HCT116 (cell line): Measurements from ENCODE around the gene EIF4G3. TPM values are rescaled to one million over a fixed set of nuclear protein-coding genes. Genes with fewer than 3 reads are reported as not detected.

Experiments
- ATAC-seq: fragments of 200-7000 bp; cut with Tn5 transposase; 2 replicates; pipeline ENCODE4 v1.9.1; 2020; ENCODE audit warnings: mild to moderate bottlenecking, moderate library complexity
- BruUV-seq: library from RNA; stranded (reverse); fragments of 400-500 nt; replicated peaks from 2 replicates; lab custom pipeline; 2021; lab: Mats Ljungman, UMichigan
- CTCF ChIA-PET: fragments of 300-600 bp; sonication (Branson Sonifier 250); formaldehyde crosslinking; loops from one replicate; lab custom pipeline; 2021; ENCODE audit warnings: antibody characterized with exemption; lab: Charles Lee
- POLR2A ChIA-PET: fragments of 300-600, 350-600 bp; sonication (Branson Sonifier 250); formaldehyde crosslinking; loops from one replicate; lab custom pipeline; 2021; ENCODE audit warnings: antibody characterized with exemption; lab: Charles Lee
- RAD21 ChIA-PET, 2 experiments: fragments of 300-600 bp; sonication (Branson Sonifier 250); formaldehyde crosslinking; loops; one replicate each; lab custom pipeline; 2023; ENCODE audit warnings: low total read pairs in 2 of 2; ENCODE audit not compliant: uncharacterized antibody in 2 of 2, unreplicated experiment in 2 of 2, low non-redundant PET in 1 of 2; lab: Charles Lee
- DNase-seq: peaks from one replicate; pipeline ENCODE4 v3.0.0-alpha.2; 2010; ENCODE audit warnings: low read depth, low spot score
- H2AFZ ChIP-seq: fragments of 200-600 bp; shearing (Covaris generic), sonication (generic); 2 replicates; pipeline ENCODE4 v1.6.1; 2017; ENCODE audit warnings: low read depth, mixed run types, mixed read lengths, antibody characterized with exemption, low read length; ENCODE audit not compliant: poor library complexity, severe bottlenecking
- H3K27ac ChIP-seq: 2 replicates; pipeline ENCODE4 v1.5.1; 2012; ENCODE audit warnings: low read depth, low read length
- H3K27me3 ChIP-seq: fragments of 200-600 bp; sonication (generic); 2 replicates; pipeline ENCODE4 v1.6.1; 2016; ENCODE audit warnings: mixed run types, low read length, mixed read lengths; ENCODE audit not compliant: insufficient read depth
- H3K36me3 ChIP-seq, 2 experiments: fragments of 200-500 bp in 1 of 2; fragments of 200-600 bp in 1 of 2; sonication (Bioruptor generic) in 1 of 2; sonication (generic) in 1 of 2; 2 replicates each; pipeline versions ENCODE4 v1.5.1 to v1.6.1; 2014 to 2016; ENCODE audit warnings: low read length in 2 of 2, inconsistent platforms in 1 of 2, mixed read lengths in 1 of 2, mixed run types in 1 of 2; ENCODE audit not compliant: insufficient read depth in 2 of 2, control insufficient read depth in 1 of 2
- H3K4me1 ChIP-seq, 2 experiments: fragments of 200-600 bp in 1 of 2; sonication (generic) in 1 of 2; 2 replicates each; pipeline versions ENCODE4 v1.5.1 to v1.6.1; 2012 to 2017; ENCODE audit warnings: low read length in 2 of 2, inconsistent platforms in 1 of 2, mild to moderate bottlenecking in 1 of 2, mixed read lengths in 1 of 2, mixed run types in 1 of 2, moderate library complexity in 1 of 2; ENCODE audit not compliant: insufficient read depth in 2 of 2, control insufficient read depth in 1 of 2
- H3K4me2 ChIP-seq: fragments of 200-600 bp; sonication (generic); 2 replicates; pipeline ENCODE4 v1.6.1; 2017; ENCODE audit warnings: mixed run types, low read length, mixed read lengths
- H3K4me3 ChIP-seq, 2 experiments: fragments of 200-600 bp in 1 of 2; sonication (generic) in 1 of 2; replicated peaks in 1 of 2; 2 replicates each; pipeline ENCODE4 v1.5.1; 2011 to 2016; ENCODE audit warnings: low read length in 2 of 2, control low read depth in 1 of 2, low read depth in 1 of 2, mild to moderate bottlenecking in 1 of 2, mixed read lengths in 1 of 2, mixed run types in 1 of 2
- H3K79me2 ChIP-seq: fragments of 200-600 bp; sonication (generic); 2 replicates; pipeline ENCODE4 v1.6.1; 2017; ENCODE audit warnings: mild to moderate bottlenecking, mixed run types, low read length, moderate library complexity, mixed read lengths; ENCODE audit not compliant: insufficient read depth
- H3K9ac ChIP-seq: fragments of 200-600 bp; sonication (generic); 2 replicates; pipeline ENCODE4 v1.6.1; 2016; ENCODE audit warnings: low read length, mixed read lengths
- H3K9me2 ChIP-seq: fragments of 200-600 bp; sonication (generic), shearing (Covaris generic); 2 replicates; pipeline ENCODE4 v1.6.1; 2017; ENCODE audit warnings: mixed run types, mild to moderate bottlenecking, moderate library complexity; ENCODE audit not compliant: insufficient read depth
- H3K9me3 ChIP-seq, 2 experiments: fragments of 200-500 bp in 1 of 2; fragments of 200-600 bp in 1 of 2; sonication (Bioruptor generic) in 1 of 2; sonication (generic) in 1 of 2; 2 replicates each; pipeline ENCODE4 v1.6.1; 2014 to 2017; ENCODE audit warnings: low read length in 2 of 2, mixed read lengths in 2 of 2, inconsistent platforms in 1 of 2, low read depth in 1 of 2, mild to moderate bottlenecking in 1 of 2, mixed run types in 1 of 2, moderate library complexity in 1 of 2; ENCODE audit not compliant: control insufficient read depth in 1 of 2, insufficient read depth in 1 of 2
- H4K20me1 ChIP-seq: fragments of 200-600 bp; sonication (generic), shearing (Covaris generic); 2 replicates; pipeline ENCODE4 v1.6.1; 2017; ENCODE audit warnings: mixed run types, mild to moderate bottlenecking, moderate library complexity; ENCODE audit not compliant: insufficient read depth
- CEBPB ChIP-seq: IDR thresholded peaks from 2 replicates; pipeline ENCODE4 v1.6.1; 2012; ENCODE audit warnings: low read depth
- CTCF ChIP-seq, 3 experiments: fragments of 200-600 bp in 1 of 3; sonication (generic) in 1 of 3; IDR thresholded peaks in 2 of 3; conservative IDR thresholded peaks in 1 of 3; 2 replicates each; pipeline ENCODE4 v1.5.1; 2012 to 2017; ENCODE audit warnings: low read depth in 2 of 3, low read length in 2 of 3, antibody characterized with exemption in 1 of 3, borderline replicate concordance in 1 of 3, control low read depth in 1 of 3, mild to moderate bottlenecking in 1 of 3, mixed read lengths in 1 of 3, mixed run types in 1 of 3, moderate library complexity in 1 of 3; ENCODE audit not compliant: insufficient read depth in 1 of 3
- EGR1 ChIP-seq: IDR thresholded peaks from 2 replicates; pipeline ENCODE4 v1.6.1; 2012; ENCODE audit warnings: low read depth
- ELF1 ChIP-seq: IDR thresholded peaks from 2 replicates; pipeline ENCODE4 v1.6.1; 2012; ENCODE audit warnings: low read depth, borderline replicate concordance
- EZH2 ChIP-seq: fragments of 200-600 bp; sonication (generic); IDR thresholded peaks from 2 replicates; pipeline ENCODE4 v1.6.1; 2017; ENCODE audit warnings: antibody characterized with exemption, mixed run types
- EZH2phosphoT487 ChIP-seq: fragments of 200-600 bp; IDR thresholded peaks from 2 replicates; pipeline ENCODE4 v1.6.1; 2018; ENCODE audit warnings: antibody characterized with exemption, borderline replicate concordance
- JUND ChIP-seq: IDR thresholded peaks from 2 replicates; pipeline ENCODE4 v1.6.1; 2012
- MAX ChIP-seq: IDR thresholded peaks from 2 replicates; pipeline ENCODE4 v1.6.1; 2012
- POLR2A ChIP-seq: IDR thresholded peaks from 2 replicates; pipeline ENCODE4 v1.7.0; 2011; ENCODE audit warnings: borderline replicate concordance; ENCODE audit not compliant: insufficient read depth, insufficient read length; ENCODE audit errors: extremely low read depth
- POLR2AphosphoS5 ChIP-seq: IDR thresholded peaks from 2 replicates; pipeline ENCODE4 v1.6.1; 2011; ENCODE audit warnings: mild to moderate bottlenecking, low read depth, low read length, moderate library complexity
- RAD21 ChIP-seq: IDR thresholded peaks from 2 replicates; pipeline ENCODE4 v1.6.1; 2012; ENCODE audit warnings: low read depth, mild to moderate bottlenecking
- SIN3A ChIP-seq: IDR thresholded peaks from 2 replicates; pipeline ENCODE4 v1.6.1; 2012; ENCODE audit warnings: low read depth
- SP1 ChIP-seq: IDR thresholded peaks from 2 replicates; pipeline ENCODE4 v1.6.1; 2012; ENCODE audit warnings: low read depth
- SRF ChIP-seq: IDR thresholded peaks from 2 replicates; pipeline ENCODE4 v1.6.1; 2012; ENCODE audit warnings: low read depth
- TCF7L2 ChIP-seq: IDR thresholded peaks from 2 replicates; pipeline ENCODE4 v1.7.0; 2011; ENCODE audit warnings: borderline replicate concordance, inconsistent platforms; ENCODE audit not compliant: insufficient read depth, insufficient read length; ENCODE audit errors: extremely low read depth
- YY1 ChIP-seq: IDR thresholded peaks from 2 replicates; pipeline ENCODE4 v1.6.1; 2011; ENCODE audit warnings: low read length, low read depth, moderate library complexity, mild to moderate bottlenecking; ENCODE audit not compliant: insufficient replicate concordance; ENCODE audit errors: extremely low read depth
- intact Hi-C: fragments of 100-400 bp; cut with micrococcal nuclease; formaldehyde crosslinking; loops from 2 replicates; pipeline ENCODE4 v1.10.0; 2022
- total RNA-seq: library from RNA; stranded (reverse); gene quantifications from one replicate; pipeline ENCODE4 v1.2.1, GENCODE V29; 2021; ENCODE audit not compliant: unreplicated experiment
- TF ChIP-seq, protein P1 (sequence below): IDR thresholded peaks from 2 replicates; pipeline ENCODE4 v1.6.1; 2011; ENCODE audit warnings: mild to moderate bottlenecking, low read length, moderate library complexity; ENCODE audit not compliant: insufficient replicate concordance; ENCODE audit errors: extremely low read depth
- TF ChIP-seq, protein P2 (sequence below): IDR thresholded peaks from 2 replicates; pipeline ENCODE4 v1.6.1; 2012
- TF ChIP-seq, protein P3 (sequence below): IDR thresholded peaks from 2 replicates; pipeline ENCODE4 v1.6.1; 2012; ENCODE audit warnings: low read depth

EIF4G3 gene
- total RNA-seq, 1 experiment from 2014 or later, result 40.1 TPM

DNA sequence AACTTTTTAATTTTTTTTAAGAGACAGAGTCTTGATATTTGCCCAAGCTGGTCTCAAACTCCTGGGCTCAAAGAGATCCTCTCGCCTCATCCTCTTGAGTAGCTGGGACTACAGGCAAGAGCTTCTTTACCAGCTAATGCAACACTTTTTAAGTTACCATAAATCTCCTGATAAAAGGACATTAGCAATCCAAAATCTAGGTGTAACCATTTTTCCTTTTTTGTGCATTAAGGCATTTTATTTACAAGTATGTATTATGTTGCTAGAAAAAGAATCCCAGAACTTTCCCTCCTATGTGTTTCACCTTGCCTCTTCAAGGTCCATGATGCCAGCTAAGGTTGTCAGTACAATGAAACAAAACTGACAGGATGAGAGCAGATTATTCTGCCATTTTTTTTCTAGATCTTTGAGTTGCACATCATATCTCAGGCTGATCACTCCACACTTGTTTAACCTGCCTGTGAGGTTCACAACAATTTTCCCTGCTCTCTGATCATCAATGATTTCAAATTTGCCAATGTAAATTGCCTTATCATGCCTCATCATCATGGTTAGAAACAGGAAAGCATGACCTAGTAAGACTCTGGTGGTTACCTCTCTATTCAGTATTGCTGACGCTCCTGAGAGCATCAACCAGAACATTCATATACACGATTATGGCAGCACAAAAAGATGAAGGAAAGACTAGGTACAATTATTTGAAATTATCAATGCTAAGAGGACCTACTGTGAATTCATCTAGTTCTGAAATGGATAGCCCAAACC lies 173.2 kb downstream of the EIF4G3 start:
- TF ChIP-seq EZH2phosphoT487 (no peak), CTCF (IDR thresholded peaks at IDR 0.05 in 2 of 3, conservative IDR thresholded peaks at IDR 0.05 in 1 of 3; ENCODE audit: borderline replicate concordance in 1 of 3, insufficient read depth in 1 of 3, low read depth in 2 of 3, low read length in 2 of 3) (no peak), TCF7L2 (no peak), JUND (no peak), CEBPB (no peak), POLR2A (no peak), RAD21 (no peak), ELF1 (no peak), EZH2 (no peak), SRF (no peak), POLR2AphosphoS5 (no peak), MAX (no peak), EGR1 (no peak), SIN3A (no peak), YY1 (no peak), SP1 (no peak)
- TF ChIP-seq, protein P1, sequence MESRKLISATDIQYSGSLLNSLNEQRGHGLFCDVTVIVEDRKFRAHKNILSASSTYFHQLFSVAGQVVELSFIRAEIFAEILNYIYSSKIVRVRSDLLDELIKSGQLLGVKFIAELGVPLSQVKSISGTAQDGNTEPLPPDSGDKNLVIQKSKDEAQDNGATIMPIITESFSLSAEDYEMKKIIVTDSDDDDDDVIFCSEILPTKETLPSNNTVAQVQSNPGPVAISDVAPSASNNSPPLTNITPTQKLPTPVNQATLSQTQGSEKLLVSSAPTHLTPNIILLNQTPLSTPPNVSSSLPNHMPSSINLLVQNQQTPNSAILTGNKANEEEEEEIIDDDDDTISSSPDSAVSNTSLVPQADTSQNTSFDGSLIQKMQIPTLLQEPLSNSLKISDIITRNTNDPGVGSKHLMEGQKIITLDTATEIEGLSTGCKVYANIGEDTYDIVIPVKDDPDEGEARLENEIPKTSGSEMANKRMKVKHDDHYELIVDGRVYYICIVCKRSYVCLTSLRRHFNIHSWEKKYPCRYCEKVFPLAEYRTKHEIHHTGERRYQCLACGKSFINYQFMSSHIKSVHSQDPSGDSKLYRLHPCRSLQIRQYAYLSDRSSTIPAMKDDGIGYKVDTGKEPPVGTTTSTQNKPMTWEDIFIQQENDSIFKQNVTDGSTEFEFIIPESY, result no peak
- TF ChIP-seq, protein P2, sequence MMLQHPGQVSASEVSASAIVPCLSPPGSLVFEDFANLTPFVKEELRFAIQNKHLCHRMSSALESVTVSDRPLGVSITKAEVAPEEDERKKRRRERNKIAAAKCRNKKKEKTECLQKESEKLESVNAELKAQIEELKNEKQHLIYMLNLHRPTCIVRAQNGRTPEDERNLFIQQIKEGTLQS, result no peak
- TF ChIP-seq, protein P3, sequence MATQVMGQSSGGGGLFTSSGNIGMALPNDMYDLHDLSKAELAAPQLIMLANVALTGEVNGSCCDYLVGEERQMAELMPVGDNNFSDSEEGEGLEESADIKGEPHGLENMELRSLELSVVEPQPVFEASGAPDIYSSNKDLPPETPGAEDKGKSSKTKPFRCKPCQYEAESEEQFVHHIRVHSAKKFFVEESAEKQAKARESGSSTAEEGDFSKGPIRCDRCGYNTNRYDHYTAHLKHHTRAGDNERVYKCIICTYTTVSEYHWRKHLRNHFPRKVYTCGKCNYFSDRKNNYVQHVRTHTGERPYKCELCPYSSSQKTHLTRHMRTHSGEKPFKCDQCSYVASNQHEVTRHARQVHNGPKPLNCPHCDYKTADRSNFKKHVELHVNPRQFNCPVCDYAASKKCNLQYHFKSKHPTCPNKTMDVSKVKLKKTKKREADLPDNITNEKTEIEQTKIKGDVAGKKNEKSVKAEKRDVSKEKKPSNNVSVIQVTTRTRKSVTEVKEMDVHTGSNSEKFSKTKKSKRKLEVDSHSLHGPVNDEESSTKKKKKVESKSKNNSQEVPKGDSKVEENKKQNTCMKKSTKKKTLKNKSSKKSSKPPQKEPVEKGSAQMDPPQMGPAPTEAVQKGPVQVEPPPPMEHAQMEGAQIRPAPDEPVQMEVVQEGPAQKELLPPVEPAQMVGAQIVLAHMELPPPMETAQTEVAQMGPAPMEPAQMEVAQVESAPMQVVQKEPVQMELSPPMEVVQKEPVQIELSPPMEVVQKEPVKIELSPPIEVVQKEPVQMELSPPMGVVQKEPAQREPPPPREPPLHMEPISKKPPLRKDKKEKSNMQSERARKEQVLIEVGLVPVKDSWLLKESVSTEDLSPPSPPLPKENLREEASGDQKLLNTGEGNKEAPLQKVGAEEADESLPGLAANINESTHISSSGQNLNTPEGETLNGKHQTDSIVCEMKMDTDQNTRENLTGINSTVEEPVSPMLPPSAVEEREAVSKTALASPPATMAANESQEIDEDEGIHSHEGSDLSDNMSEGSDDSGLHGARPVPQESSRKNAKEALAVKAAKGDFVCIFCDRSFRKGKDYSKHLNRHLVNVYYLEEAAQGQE, result no peak
- ATAC-seq, result no peak
- Histone ChIP-seq H3K9me2 (no peaks in the 10 kb centered on the region), H3K4me3 (no peak overlapping the region), H3K79me2 (no peaks in the 10 kb centered on the region; the same call in 1 of the 2 replicates), H3K9ac (no peak overlapping the region), H2AFZ (no peak overlapping the region), H4K20me1 (0 out of 2 replicates have a peak, but pooled peaks cover 5% of the 10 kb centered on the region), H3K4me1 (no peaks in the 10 kb centered on the region), H3K4me2 (no peak overlapping the region), H3K9me3 (no peaks in the 10 kb centered on the region), H3K27me3 (no peaks in the 10 kb centered on the region), H3K27ac (no peak overlapping the region), H3K36me3 (no peaks in the 10 kb centered on the region)
- no peak for DNase-seq
- no TSS peak for BruUV-seq
- RAD21 ChIA-PET, result interaction anchor here in 1 of 2 experiments (0.5 kb wide), 1 partner anchor 200 kb away, joined by 3 read pairs; no protein-coding TSS in a partner anchor
- CTCF ChIA-PET, result no interaction called here
- POLR2A ChIA-PET, result interaction anchor here (0.7 kb wide), 1 partner anchor 337 kb away, joined by 3 read pairs; no protein-coding TSS in a partner anchor
- intact Hi-C loops, result no loop called here
